Activated CD4-positive, alpha-beta memory T cell treated with anti-CD3 and anti-CD28 coated beads for 36 hours (primary cell): ENCODE results near the gene ZNF593. TPM values are rescaled to one million over a fixed set of nuclear protein-coding genes. Genes with fewer than 3 reads are reported as not detected.

Source experiments
- CTCF ChIA-PET: fragments of 350-600 bp; sonication (Branson Sonifier 250); formaldehyde crosslinking; loops from one replicate; lab custom pipeline; 2021; ENCODE audit warnings: antibody characterized with exemption, inconsistent platforms; lab: Charles Lee
- POLR2A ChIA-PET: fragments of 350-600 bp; sonication (Branson Sonifier 250); formaldehyde crosslinking; loops from one replicate; lab custom pipeline; 2021; ENCODE audit warnings: antibody characterized with exemption; lab: Charles Lee
- DNase-seq: peaks from one replicate; pipeline ENCODE4 v3.0.0-alpha.2; 2020
- H3K27ac Mint-ChIP-seq: one replicate; pipeline ENCODE4 v1.8.0; 2021; ENCODE audit warnings: mixed read lengths
- H3K27me3 Mint-ChIP-seq: one replicate; pipeline ENCODE4 v1.8.0; 2021; ENCODE audit warnings: mixed read lengths
- H3K36me3 Mint-ChIP-seq: one replicate; pipeline ENCODE4 v1.8.0; 2021; ENCODE audit warnings: mixed read lengths
- H3K4me1 Mint-ChIP-seq: one replicate; pipeline ENCODE4 v1.8.0; 2021; ENCODE audit warnings: low read depth, mixed read lengths
- H3K4me3 Mint-ChIP-seq: one replicate; pipeline ENCODE4 v1.8.0; 2021; ENCODE audit warnings: mild to moderate bottlenecking, mixed read lengths
- H3K9me3 Mint-ChIP-seq: one replicate; pipeline ENCODE4 v1.8.0; 2021; ENCODE audit warnings: mixed read lengths
- intact Hi-C: fragments of 100-400 bp; cut with micrococcal nuclease; formaldehyde crosslinking; loops from one replicate; pipeline ENCODE4 v1.15.1; 2023
- total RNA-seq, 2 experiments: library from RNA; stranded (reverse); gene quantifications; one replicate each; pipeline ENCODE4 v1.2.3, GENCODE V29; 2021

Gene ZNF593
- total RNA-seq, 2 experiments from 2014 or later: 37.4 to 38.0 TPM

DNA sequence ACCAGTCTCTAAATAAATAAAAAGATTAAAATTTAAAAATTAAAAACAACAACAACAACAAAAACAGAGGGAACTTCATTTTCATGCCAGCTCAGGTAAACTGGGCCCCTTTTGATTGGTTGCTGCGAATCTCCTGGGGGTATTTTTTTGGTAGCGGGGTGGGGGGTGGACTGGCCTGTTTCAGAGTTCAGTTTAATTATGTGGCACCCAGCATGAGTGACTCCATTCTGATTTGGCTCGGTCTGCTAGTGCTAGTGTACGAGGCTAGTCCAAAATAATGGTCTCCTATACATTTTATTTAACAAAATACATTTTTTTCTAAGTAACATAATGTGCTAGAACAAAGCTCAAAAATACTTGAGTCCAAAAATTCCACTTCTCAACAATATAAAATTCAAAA is 39.9 kb upstream of the ZNF593 start:
- intact Hi-C loops: no loop called here
- ChIA-PET POLR2A (no interaction called here), CTCF (interaction anchor here (0.8 to 3.6 kb wide), 3 partner anchors 10 to 41 kb away, joined by 3 to 16 read pairs (median 3); no protein-coding TSS in a partner anchor)
- H3K9me3 Mint-ChIP-seq: no peaks in the 10 kb centered on the region
- no peak for DNase-seq
- H3K4me3 Mint-ChIP-seq: no peak overlapping the region
- no peaks in the 10 kb centered on the region for H3K36me3 Mint-ChIP-seq
- H3K4me1 Mint-ChIP-seq: peaks cover 30% of the 10 kb centered on the region
- no peak overlapping the region for H3K27ac Mint-ChIP-seq
- no peaks in the 10 kb centered on the region for H3K27me3 Mint-ChIP-seq

DNA sequence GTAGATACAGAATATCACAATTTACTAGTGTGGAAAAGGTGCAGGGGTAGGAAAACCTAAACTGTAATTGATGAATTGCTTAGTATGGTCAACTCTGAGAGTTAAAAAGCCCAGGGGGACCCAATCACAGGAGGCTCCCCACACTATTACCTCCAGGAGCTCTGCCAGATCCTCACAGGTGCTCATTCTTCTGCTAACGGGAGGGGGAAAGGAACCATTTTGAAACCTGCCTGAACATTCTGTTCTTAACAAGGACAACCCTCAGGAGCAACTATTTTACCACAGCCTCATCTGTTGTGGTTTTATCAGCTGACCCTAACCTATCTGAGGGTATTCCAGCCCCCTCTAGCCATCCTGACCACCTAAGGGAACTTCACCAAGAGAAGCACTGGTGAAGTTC is 39.0 kb upstream of the ZNF593 start:
- no peak for DNase-seq
- intact Hi-C loops: no loop called here
- H3K9me3 Mint-ChIP-seq: no peaks in the 10 kb centered on the region
- POLR2A ChIA-PET: no interaction called here
- CTCF ChIA-PET: interaction anchor here (0.7 to 3.6 kb wide), 5 partner anchors 9 to 40 kb away, joined by 3 to 16 read pairs (median 3); no protein-coding TSS in a partner anchor
- peaks cover 23% of the 10 kb centered on the region for H3K4me1 Mint-ChIP-seq
- H3K27ac Mint-ChIP-seq: no peak overlapping the region
- no peak overlapping the region for H3K4me3 Mint-ChIP-seq
- no peaks in the 10 kb centered on the region for H3K36me3 Mint-ChIP-seq
- no peaks in the 10 kb centered on the region for H3K27me3 Mint-ChIP-seq

DNA sequence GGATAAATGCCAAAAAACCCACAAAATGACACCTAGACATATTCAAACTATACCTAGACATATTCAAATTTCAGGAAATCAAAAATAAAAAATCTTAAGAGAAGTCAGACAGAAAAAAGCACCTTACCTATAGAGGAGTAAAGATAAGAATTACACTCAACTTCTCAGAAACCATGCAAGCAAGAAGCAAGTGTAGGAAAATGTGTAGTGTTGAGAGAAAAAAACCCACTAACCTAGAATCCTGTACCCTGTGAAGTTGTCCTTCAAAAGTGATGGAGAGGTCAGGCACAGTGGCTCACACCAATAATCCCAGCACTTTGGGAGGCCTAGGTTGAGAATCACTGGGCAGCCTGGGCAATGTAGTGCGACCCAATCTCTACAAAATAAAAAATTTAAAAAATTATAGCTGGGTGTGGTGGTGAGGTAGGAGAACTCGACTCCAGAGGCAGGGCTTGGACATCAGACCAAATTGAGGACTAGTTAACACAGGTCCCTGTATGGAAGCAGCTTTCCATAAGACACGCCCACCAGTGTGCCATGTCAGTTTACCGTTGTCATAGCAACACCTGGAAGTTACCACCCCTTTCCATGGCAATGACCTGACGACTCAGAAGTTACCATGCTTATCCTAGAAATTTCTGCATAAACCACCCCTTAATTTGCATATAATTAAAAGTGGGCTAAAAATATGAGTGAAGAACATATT is 37.4 kb upstream of the ZNF593 start:
- Mint-ChIP-seq H3K9me3 (no peaks in the 10 kb centered on the region), H3K4me1 (peaks cover 13% of the 10 kb centered on the region), H3K27ac (no peak overlapping the region), H3K4me3 (no peak overlapping the region), H3K36me3 (no peaks in the 10 kb centered on the region), H3K27me3 (no peaks in the 10 kb centered on the region)
- no peak for DNase-seq
- ChIA-PET CTCF (interaction anchor here (0.7 to 3.6 kb wide), 3 partner anchors 10 to 12 kb away, joined by 3 to 16 read pairs (median 5); no protein-coding TSS in a partner anchor), POLR2A (no interaction called here)
- intact Hi-C loops: no loop called here

DNA sequence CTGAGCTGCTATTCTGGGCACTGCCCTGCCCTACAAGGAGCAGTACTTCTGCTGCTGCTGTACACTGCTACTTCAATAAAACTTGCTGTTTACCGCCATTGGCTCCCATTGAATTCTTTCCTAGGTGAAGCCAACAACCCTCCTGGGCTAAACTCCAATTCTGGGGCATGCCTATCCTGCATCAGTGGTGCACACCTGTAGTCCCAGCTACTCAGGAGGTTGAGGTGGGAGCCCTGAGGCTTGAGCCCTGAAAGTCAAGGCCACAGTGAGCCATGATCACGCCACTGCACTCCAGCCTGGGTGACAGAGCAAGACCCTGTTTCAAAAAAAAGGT is 36.9 kb upstream of the ZNF593 start:
- Mint-ChIP-seq H3K36me3 (no peaks in the 10 kb centered on the region), H3K9me3 (no peaks in the 10 kb centered on the region), H3K4me1 (peaks cover 8% of the 10 kb centered on the region), H3K27ac (no peak overlapping the region), H3K27me3 (no peaks in the 10 kb centered on the region), H3K4me3 (no peak overlapping the region)
- ChIA-PET CTCF (interaction anchor here (0.7 to 3.6 kb wide), 2 partner anchors 10 to 12 kb away, joined by 5 to 16 read pairs; no protein-coding TSS in a partner anchor), POLR2A (no interaction called here)
- DNase-seq: no peak
- intact Hi-C loops: no loop called here

DNA sequence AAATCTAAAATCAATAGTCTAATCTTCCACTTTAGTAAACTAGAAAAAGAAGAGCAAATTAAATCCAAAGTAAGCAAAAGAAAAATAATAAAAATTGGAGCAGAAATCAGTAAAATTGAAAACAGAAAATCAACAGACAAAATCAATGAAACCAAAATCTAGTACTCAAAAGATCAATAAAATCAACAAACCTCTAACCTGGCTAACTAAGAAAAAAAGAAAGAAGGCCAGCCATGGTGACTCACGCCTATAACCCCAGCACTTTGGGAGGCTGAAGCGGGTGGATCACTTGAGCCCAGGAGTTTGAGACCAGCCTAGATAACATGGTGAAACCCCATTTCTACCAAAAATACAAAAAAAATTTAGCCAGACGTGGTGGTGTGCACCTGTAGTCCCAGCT is 35.2 kb upstream of the ZNF593 start:
- POLR2A ChIA-PET: no interaction called here
- Mint-ChIP-seq H3K4me3 (no peak overlapping the region), H3K4me1 (peaks cover 7% of the 10 kb centered on the region), H3K36me3 (no peaks in the 10 kb centered on the region), H3K27me3 (no peaks in the 10 kb centered on the region), H3K27ac (no peak overlapping the region), H3K9me3 (no peaks in the 10 kb centered on the region)
- intact Hi-C loops: no loop called here
- DNase-seq: no peak
- CTCF ChIA-PET: no interaction called here

DNA sequence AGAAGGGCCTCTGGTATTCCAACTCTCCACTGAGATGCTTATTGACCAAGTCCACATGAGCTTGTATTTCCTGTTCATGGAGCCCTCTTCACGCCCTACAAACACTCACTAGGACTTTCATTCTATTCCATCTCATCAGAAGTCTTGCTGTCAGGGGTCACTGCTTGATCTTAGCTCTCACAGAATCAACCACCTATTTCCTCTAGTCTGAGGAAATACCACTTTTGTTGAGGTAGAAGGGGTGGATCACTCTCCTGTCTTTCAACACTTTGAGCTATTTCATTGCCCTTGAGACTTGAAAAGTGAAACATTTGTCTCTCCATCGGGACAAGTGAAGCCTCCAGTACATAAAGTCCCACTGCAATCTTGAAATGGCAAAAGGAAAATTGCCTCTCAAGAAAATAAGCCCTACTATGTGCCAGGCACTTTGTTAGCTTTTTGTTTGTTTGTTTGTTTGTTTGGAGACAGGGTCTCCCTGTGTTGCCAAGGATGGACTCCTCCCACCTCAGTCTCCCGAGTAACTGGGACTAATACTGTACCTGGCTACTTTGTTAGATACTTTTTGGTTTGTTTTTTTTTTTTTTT is 30.6 kb upstream of the ZNF593 start:
- peaks cover 7% of the 10 kb centered on the region for H3K4me1 Mint-ChIP-seq
- H3K27ac Mint-ChIP-seq: no peak overlapping the region
- ChIA-PET POLR2A (interaction anchor here (0.5 kb wide), 1 partner anchor 168 kb away, joined by 3 read pairs; no protein-coding TSS in a partner anchor), CTCF (interaction anchor here (0.6 to 1.6 kb wide), 4 partner anchors 16 to 182 kb away, joined by 3 to 6 read pairs (median 5); no protein-coding TSS in a partner anchor)
- no peak overlapping the region for H3K4me3 Mint-ChIP-seq
- intact Hi-C loops: no loop called here
- no peaks in the 10 kb centered on the region for H3K27me3 Mint-ChIP-seq
- H3K9me3 Mint-ChIP-seq: no peaks in the 10 kb centered on the region
- DNase-seq: no peak
- H3K36me3 Mint-ChIP-seq: no peaks in the 10 kb centered on the region

DNA sequence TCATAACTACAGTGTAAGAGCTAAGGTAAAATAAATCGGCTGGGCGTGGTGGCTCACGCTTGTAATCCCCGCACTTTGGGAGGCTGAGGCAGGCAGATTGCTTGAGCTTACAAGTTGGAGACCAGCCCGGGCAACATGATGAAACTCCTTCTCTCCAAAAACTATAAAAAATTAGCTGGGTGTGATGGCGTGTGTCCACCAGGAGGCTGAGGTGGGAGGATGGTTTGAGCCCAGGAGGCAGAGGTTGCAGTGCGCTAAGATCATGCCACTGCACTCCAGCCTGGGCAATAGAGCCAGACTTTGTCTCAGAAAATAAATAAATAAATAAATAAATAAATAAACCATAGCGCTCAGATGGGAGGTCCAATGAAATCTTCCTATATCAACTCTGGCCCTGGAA is 27.5 kb upstream of the ZNF593 start:
- intact Hi-C loops: no loop called here
- H3K4me3 Mint-ChIP-seq: no peak overlapping the region
- no peak overlapping the region for H3K27ac Mint-ChIP-seq
- H3K27me3 Mint-ChIP-seq: no peaks in the 10 kb centered on the region
- ChIA-PET CTCF (interaction anchor here (0.5 to 8.1 kb wide), 12 partner anchors 9 to 282 kb away, joined by 3 to 204 read pairs (median 4); partner anchors contain the start of gene ZNF593), POLR2A (no interaction called here)
- H3K9me3 Mint-ChIP-seq: no peaks in the 10 kb centered on the region
- no peaks in the 10 kb centered on the region for H3K36me3 Mint-ChIP-seq
- no peak for DNase-seq
- H3K4me1 Mint-ChIP-seq: peaks cover 11% of the 10 kb centered on the region

DNA sequence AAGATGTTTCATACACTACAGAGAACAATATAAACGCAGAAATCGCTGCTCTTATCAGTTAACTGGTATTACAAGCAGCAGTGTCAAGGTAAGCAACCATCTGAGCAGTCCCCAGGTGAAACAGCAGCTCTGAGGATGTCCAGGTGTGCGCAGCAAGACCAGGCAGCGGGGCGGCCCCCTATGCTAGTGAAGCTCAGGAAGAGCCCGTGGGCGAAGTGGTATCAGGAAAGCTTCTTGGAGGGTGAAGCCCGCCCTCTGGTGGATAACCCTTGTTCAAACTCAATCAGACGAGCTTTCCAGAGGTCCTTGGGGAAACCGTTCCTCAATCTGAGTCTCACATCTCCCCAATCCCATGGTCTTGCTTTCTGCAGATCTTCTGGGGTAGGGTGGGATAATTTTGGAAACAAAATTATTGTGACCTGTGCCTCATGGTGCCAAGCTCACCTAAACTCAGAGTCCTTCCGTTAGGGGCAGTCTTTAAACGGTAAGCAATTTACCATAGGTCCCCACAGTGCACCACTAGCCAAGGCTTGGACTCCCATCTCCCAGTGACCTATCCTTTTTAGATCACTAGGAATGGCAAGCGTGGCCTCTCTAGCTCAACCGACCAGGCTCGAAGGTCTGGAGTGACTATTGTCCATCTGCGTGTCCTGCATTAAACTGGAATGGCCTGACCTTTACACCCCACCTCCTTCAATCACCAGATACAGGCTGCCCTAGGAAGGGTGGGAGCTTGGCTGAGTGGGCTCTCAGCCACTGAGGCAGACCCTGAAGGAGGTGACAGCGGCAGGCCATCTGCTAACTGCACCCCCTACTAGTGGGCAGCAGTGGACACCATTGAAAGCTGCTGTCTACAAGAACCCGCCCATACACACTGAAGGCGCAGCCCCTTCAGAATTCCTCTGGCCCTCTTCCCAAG is 24.4 kb upstream of the ZNF593 start:
- Mint-ChIP-seq H3K36me3 (no peaks in the 10 kb centered on the region), H3K4me3 (no peak overlapping the region), H3K27ac (no peak overlapping the region), H3K27me3 (no peaks in the 10 kb centered on the region), H3K9me3 (no peaks in the 10 kb centered on the region), H3K4me1 (peaks cover 4% of the 10 kb centered on the region)
- DNase-seq: peak; percentile 83
- ChIA-PET CTCF (interaction anchor here (0.7 to 8.1 kb wide), 41 partner anchors 12 to 984 kb away, joined by 3 to 204 read pairs (median 5); partner anchors contain the start of genes CD52, CEP85, CNKSR1 and FAM110D), POLR2A (interaction anchor here (0.7 to 1.1 kb wide), 4 partner anchors 36 to 114 kb away, joined by 3 to 7 read pairs (median 3); no protein-coding TSS in a partner anchor)
- intact Hi-C loops: loop anchor here (1.0 to 2.0 kb wide), 3 partner anchors 18 to 109 kb away; no protein-coding TSS in a partner anchor

DNA sequence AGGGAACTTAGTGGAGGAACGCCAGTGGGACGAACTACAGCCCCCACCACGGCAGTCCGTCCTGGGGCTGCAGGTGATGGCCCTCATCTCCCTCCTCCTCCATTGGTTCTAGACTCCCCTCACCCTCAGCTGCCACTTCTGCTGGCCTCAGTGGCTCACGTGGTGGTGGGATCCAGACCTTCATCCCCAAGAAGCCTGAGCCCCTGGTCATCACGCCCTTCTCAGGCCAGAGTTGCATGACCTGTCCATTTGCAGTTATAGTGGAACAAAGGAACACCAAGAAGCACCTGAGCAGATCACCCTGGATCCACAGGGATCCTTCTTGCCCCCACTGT is 23.8 kb upstream of the ZNF593 start:
- H3K4me1 Mint-ChIP-seq: peaks cover 4% of the 10 kb centered on the region
- no peak overlapping the region for H3K27ac Mint-ChIP-seq
- intact Hi-C loops: loop anchor here (1.0 to 2.0 kb wide), 3 partner anchors 19 to 110 kb away; no protein-coding TSS in a partner anchor
- H3K4me3 Mint-ChIP-seq: no peak overlapping the region
- no peaks in the 10 kb centered on the region for H3K9me3 Mint-ChIP-seq
- DNase-seq: no peak
- ChIA-PET POLR2A (no interaction called here), CTCF (interaction anchor here (0.9 to 8.1 kb wide), 22 partner anchors 11 to 271 kb away, joined by 3 to 204 read pairs (median 13); partner anchors contain the start of genes CEP85, CNKSR1, FAM110D and PDIK1L)
- no peaks in the 10 kb centered on the region for H3K27me3 Mint-ChIP-seq
- H3K36me3 Mint-ChIP-seq: no peaks in the 10 kb centered on the region

DNA sequence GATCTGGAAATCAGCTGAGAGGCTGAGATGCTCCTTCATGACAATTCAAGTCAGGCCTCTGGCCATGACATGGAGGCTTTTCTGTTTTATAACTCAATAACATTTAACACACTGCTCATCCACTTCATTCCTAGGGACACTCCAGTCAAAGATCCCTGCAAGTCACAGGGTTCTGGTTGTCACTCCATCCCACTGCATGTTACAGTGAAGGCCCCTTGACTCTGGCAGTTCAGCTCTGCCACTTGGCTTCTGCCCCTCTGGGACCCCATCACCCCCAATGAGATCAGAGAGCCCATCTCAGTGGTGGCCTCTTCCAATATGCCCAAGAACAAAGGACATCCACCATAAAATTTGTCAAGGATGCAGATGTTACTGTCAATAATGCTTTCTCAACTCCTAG is 20.8 kb upstream of the ZNF593 start:
- H3K27me3 Mint-ChIP-seq: no peaks in the 10 kb centered on the region
- DNase-seq: no peak
- H3K36me3 Mint-ChIP-seq: no peaks in the 10 kb centered on the region
- no peak overlapping the region for H3K27ac Mint-ChIP-seq
- H3K9me3 Mint-ChIP-seq: no peaks in the 10 kb centered on the region
- ChIA-PET POLR2A (no interaction called here), CTCF (interaction anchor here (0.6 to 8.1 kb wide), 2 partner anchors 47 to 86 kb away, joined by 3 to 204 read pairs; partner anchors contain the start of gene CEP85)
- H3K4me3 Mint-ChIP-seq: no peak overlapping the region
- H3K4me1 Mint-ChIP-seq: peaks cover 4% of the 10 kb centered on the region
- intact Hi-C loops: no loop called here

DNA sequence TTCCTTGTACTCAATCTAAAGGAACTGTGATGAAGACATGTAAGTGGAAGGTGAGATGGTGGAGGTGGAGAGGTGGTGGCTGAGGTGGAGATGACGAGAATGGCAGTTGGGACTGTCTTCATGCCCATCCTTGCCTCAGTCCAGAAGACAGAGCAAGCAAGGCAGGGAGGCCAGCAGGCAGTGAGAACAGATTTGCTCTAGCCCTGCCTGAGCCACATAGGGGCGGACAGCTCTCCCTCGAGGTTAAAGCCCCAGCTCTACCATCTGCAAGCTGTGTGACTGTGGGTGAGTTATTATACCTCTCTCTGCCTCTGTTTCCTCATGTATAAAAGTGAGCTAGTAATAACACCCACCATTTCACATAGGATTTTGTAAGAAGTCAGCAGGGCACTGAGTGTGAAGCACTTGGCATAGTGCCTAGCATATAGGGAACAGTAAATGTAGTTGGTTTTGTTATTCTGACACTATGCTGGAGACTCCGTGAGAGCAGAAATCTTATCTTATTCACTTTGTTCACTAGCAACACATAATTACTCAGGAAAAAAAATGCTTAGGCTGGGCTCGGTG is 15.7 kb upstream of the ZNF593 start:
- intact Hi-C loops: no loop called here
- Mint-ChIP-seq H3K4me1 (no peaks in the 10 kb centered on the region), H3K36me3 (no peaks in the 10 kb centered on the region), H3K27me3 (peaks cover 12% of the 10 kb centered on the region), H3K27ac (no peak overlapping the region), H3K9me3 (no peaks in the 10 kb centered on the region), H3K4me3 (no peak overlapping the region)
- no peak for DNase-seq
- ChIA-PET POLR2A (no interaction called here), CTCF (interaction anchor here (0.6 kb wide), 1 partner anchor 750 kb away, joined by 5 read pairs; no protein-coding TSS in a partner anchor)
